ENCODE data around the gene NKD1. TPM values are rescaled to one million over a fixed set of nuclear protein-coding genes. Genes with fewer than 3 reads are reported as not detected.

Gene NKD1
- total and polyA plus RNA-seq, 4 donors: 2.3 to 14.1 (median 8.0) TPM

GRCh38 chr16:50688083-50688482 is 139.9 kb downstream of the NKD1 start:
- ATAC-seq (ENCODE audit: insufficient read depth, low FRiP score) (no peak), DNase-seq (peak in 2 of 3 donors; percentile 35 to 44)
- no peak overlapping the region for H3K9ac ChIP-seq (ENCODE audit: insufficient read depth in 1 of 2, low read length in 2 of 2)
- no peaks in the 10 kb centered on the region for H3K36me3 ChIP-seq (ENCODE audit: control insufficient read depth in 4 of 4, insufficient read depth in 4 of 4, low read length in 4 of 4)
- H3K27me3 ChIP-seq (ENCODE audit: control insufficient read depth in 3 of 3, insufficient read depth in 3 of 3, low read length in 2 of 3): no peaks in the 10 kb centered on the region
- H3K27ac ChIP-seq (ENCODE audit: low read depth in 1 of 2, low read length in 1 of 2): no peak overlapping the region
- TF ChIP-seq, protein P1, sequence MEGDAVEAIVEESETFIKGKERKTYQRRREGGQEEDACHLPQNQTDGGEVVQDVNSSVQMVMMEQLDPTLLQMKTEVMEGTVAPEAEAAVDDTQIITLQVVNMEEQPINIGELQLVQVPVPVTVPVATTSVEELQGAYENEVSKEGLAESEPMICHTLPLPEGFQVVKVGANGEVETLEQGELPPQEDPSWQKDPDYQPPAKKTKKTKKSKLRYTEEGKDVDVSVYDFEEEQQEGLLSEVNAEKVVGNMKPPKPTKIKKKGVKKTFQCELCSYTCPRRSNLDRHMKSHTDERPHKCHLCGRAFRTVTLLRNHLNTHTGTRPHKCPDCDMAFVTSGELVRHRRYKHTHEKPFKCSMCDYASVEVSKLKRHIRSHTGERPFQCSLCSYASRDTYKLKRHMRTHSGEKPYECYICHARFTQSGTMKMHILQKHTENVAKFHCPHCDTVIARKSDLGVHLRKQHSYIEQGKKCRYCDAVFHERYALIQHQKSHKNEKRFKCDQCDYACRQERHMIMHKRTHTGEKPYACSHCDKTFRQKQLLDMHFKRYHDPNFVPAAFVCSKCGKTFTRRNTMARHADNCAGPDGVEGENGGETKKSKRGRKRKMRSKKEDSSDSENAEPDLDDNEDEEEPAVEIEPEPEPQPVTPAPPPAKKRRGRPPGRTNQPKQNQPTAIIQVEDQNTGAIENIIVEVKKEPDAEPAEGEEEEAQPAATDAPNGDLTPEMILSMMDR (IDR thresholded peaks at IDR 0.05; ENCODE audit: control extremely low read depth, extremely low read depth): no peak
- no peaks in the 10 kb centered on the region for H3K9me3 ChIP-seq (ENCODE audit: control insufficient read depth in 4 of 4, insufficient read depth in 3 of 4, low read length in 3 of 4)
- 59 to 77% methylated on average over 12 of the region's 12 CpGs for WGBS, 2 donors
- no peak overlapping the region for H3K4me3 ChIP-seq
- peaks cover 0 to 16% (median 0%) of the 10 kb centered on the region in 5 donors for H3K4me1 ChIP-seq (ENCODE audit: control insufficient read depth in 5 of 5, insufficient read depth in 5 of 5, low read length in 5 of 5)

DNA sequence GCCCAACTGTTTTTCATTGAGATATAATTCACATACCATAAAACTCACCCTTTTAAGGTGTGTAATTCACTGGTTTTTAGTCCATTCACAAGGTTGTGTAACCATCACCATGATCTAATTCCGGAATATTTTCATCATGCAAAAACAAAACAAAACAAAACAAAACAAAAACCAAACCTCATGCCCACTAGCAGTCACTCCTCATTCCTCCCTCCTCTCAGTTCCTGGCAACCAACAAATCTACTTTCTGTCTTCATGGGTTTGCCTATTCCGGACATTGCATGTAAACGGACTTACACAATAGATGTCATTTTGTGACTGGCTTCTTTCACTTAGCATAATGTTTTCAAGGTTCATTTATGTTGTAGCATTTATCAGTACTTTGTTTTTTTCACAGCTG is 140.7 kb downstream of the NKD1 start:
- Histone ChIP-seq H3K4me1 (ENCODE audit: control insufficient read depth in 5 of 5, insufficient read depth in 5 of 5, low read length in 5 of 5) (peaks cover 0 to 19% (median 0%) of the 10 kb centered on the region in 5 donors), H3K9me3 (ENCODE audit: control insufficient read depth in 4 of 4, insufficient read depth in 3 of 4, low read length in 3 of 4) (no peaks in the 10 kb centered on the region), H3K27ac (ENCODE audit: low read depth in 1 of 2, low read length in 1 of 2) (no peak overlapping the region), H3K4me3 (no peak overlapping the region), H3K9ac (ENCODE audit: insufficient read depth in 1 of 2, low read length in 2 of 2) (no peak overlapping the region), H3K27me3 (ENCODE audit: control insufficient read depth in 3 of 3, insufficient read depth in 3 of 3, low read length in 2 of 3) (no peaks in the 10 kb centered on the region), H3K36me3 (ENCODE audit: control insufficient read depth in 4 of 4, insufficient read depth in 4 of 4, low read length in 4 of 4) (no peaks in the 10 kb centered on the region)
- ATAC-seq (ENCODE audit: insufficient read depth, low FRiP score): no peak
- WGBS, 2 donors: 42 to 65% methylated on average over 3 of the region's 3 CpGs
- TF ChIP-seq, protein P1 (IDR thresholded peaks at IDR 0.05; ENCODE audit: control extremely low read depth, extremely low read depth): no peak
- DNase-seq: no peak

GRCh38 chr16:50690177-50690576 is 142.0 kb downstream of the NKD1 start:
- DNase-seq (no peak), ATAC-seq (ENCODE audit: insufficient read depth, low FRiP score) (no peak)
- no peaks in the 10 kb centered on the region for H3K27me3 ChIP-seq (ENCODE audit: control insufficient read depth in 3 of 3, insufficient read depth in 3 of 3, low read length in 2 of 3)
- TF ChIP-seq, protein P1 (IDR thresholded peaks at IDR 0.05; ENCODE audit: control extremely low read depth, extremely low read depth): no peak
- no peak overlapping the region for H3K4me3 ChIP-seq
- H3K9ac ChIP-seq (ENCODE audit: insufficient read depth in 1 of 2, low read length in 2 of 2): no peak overlapping the region
- H3K36me3 ChIP-seq (ENCODE audit: control insufficient read depth in 4 of 4, insufficient read depth in 4 of 4, low read length in 4 of 4): no peaks in the 10 kb centered on the region
- 96 to 100% methylated on average over 2 of the region's 2 CpGs for WGBS, 2 donors
- peaks cover 0 to 18% (median 0%) of the 10 kb centered on the region in 5 donors for H3K4me1 ChIP-seq (ENCODE audit: control insufficient read depth in 5 of 5, insufficient read depth in 5 of 5, low read length in 5 of 5)
- no peak overlapping the region for H3K27ac ChIP-seq (ENCODE audit: low read depth in 1 of 2, low read length in 1 of 2)
- no peaks in the 10 kb centered on the region for H3K9me3 ChIP-seq (ENCODE audit: control insufficient read depth in 4 of 4, insufficient read depth in 3 of 4, low read length in 3 of 4)

GRCh38 chr16:50692644-50692998 is 144.4 kb downstream of the NKD1 start:
- TF ChIP-seq, protein P1 (IDR thresholded peaks at IDR 0.05; ENCODE audit: control extremely low read depth, extremely low read depth): no peak
- peaks cover 0 to 26% (median 4%) of the 10 kb centered on the region in 5 donors for H3K4me1 ChIP-seq (ENCODE audit: control insufficient read depth in 5 of 5, insufficient read depth in 5 of 5, low read length in 5 of 5)
- WGBS, 2 donors: 89 to 91% methylated on average over 4 of the region's 4 CpGs

More at GRCh38 chr16:50692644-50692998, 144.4 kb downstream of the NKD1 start:
- Histone ChIP-seq H3K27me3 (ENCODE audit: control insufficient read depth in 3 of 3, insufficient read depth in 3 of 3, low read length in 2 of 3) (no peaks in the 10 kb centered on the region), H3K9ac (ENCODE audit: insufficient read depth in 1 of 2, low read length in 2 of 2) (no peak overlapping the region), H3K36me3 (ENCODE audit: control insufficient read depth in 4 of 4, insufficient read depth in 4 of 4, low read length in 4 of 4) (no peaks in the 10 kb centered on the region), H3K4me3 (no peak overlapping the region), H3K27ac (ENCODE audit: low read depth in 1 of 2, low read length in 1 of 2) (no peak overlapping the region), H3K9me3 (ENCODE audit: control insufficient read depth in 4 of 4, insufficient read depth in 3 of 4, low read length in 3 of 4) (no peaks in the 10 kb centered on the region)
- no peak for ATAC-seq (ENCODE audit: insufficient read depth, low FRiP score)
- no peak for DNase-seq

Data from lung (tissue), 12 donors.